ENCODE results near the gene MYLK.

Gene MYLK

GRCh38 chr3:123623346-123623880 lies 260.7 kb downstream of the MYLK start:
- Histone ChIP-seq H3K4me3 (ENCODE audit: low read depth, low read length, poor library complexity, severe bottlenecking) (no peak overlapping the region), H3K9ac (ENCODE audit: low read length) (no peak overlapping the region), H2AFZ (ENCODE audit: low read length) (no peak overlapping the region), H3K36me3 (ENCODE audit: insufficient read depth, low read length) (no peaks in the 10 kb centered on the region; the same call in 1 of the 2 replicates), H3K27ac (ENCODE audit: low read depth, low read length, poor library complexity, severe bottlenecking) (no peak overlapping the region), H3K9me2 (ENCODE audit: low read depth, low read length) (no peaks in the 10 kb centered on the region), H3K27me3 (ENCODE audit: insufficient read depth, low read length) (no peaks in the 10 kb centered on the region; the same call in 1 of the 2 replicates), H3K9me3 (ENCODE audit: low read length) (no peaks in the 10 kb centered on the region), H4K20me1 (ENCODE audit: insufficient read depth, low read length) (no peaks in the 10 kb centered on the region), H3K4me1 (ENCODE audit: insufficient read depth, low read length, severe bottlenecking) (no peaks in the 10 kb centered on the region), H3F3A (ENCODE audit: insufficient read depth, low read length) (no peaks in the 10 kb centered on the region), H3K4me2 (ENCODE audit: low read length) (no peak overlapping the region), H3K79me2 (ENCODE audit: insufficient read depth, low read length) (no peaks in the 10 kb centered on the region)
- no peak for TF ChIP-seq EZH2 (IDR thresholded peaks at IDR 0.05; ENCODE audit: borderline replicate concordance, low read length)

- Histone ChIP-seq H3K9me2 (ENCODE audit: low read depth, low read length) (no peaks in the 10 kb centered on the region), H4K20me1 (ENCODE audit: insufficient read depth, low read length) (no peaks in the 10 kb centered on the region), H3K36me3 (ENCODE audit: insufficient read depth, low read length) (no peaks in the 10 kb centered on the region), H3K9me3 (ENCODE audit: low read length) (no peaks in the 10 kb centered on the region), H2AFZ (ENCODE audit: low read length) (no peak overlapping the region), H3K27ac (ENCODE audit: low read depth, low read length, poor library complexity, severe bottlenecking) (no peak overlapping the region), H3F3A (ENCODE audit: insufficient read depth, low read length) (no peaks in the 10 kb centered on the region), H3K9ac (ENCODE audit: low read length) (no peak overlapping the region), H3K27me3 (ENCODE audit: insufficient read depth, low read length) (no peaks in the 10 kb centered on the region; the same call in 1 of the 2 replicates), H3K4me1 (ENCODE audit: insufficient read depth, low read length, severe bottlenecking) (peaks cover 4% of the 10 kb centered on the region), H3K4me3 (ENCODE audit: low read depth, low read length, poor library complexity, severe bottlenecking) (no peak overlapping the region), H3K79me2 (ENCODE audit: insufficient read depth, low read length) (no peaks in the 10 kb centered on the region), H3K4me2 (ENCODE audit: low read length) (no peak overlapping the region)
- TF ChIP-seq, protein P1, sequence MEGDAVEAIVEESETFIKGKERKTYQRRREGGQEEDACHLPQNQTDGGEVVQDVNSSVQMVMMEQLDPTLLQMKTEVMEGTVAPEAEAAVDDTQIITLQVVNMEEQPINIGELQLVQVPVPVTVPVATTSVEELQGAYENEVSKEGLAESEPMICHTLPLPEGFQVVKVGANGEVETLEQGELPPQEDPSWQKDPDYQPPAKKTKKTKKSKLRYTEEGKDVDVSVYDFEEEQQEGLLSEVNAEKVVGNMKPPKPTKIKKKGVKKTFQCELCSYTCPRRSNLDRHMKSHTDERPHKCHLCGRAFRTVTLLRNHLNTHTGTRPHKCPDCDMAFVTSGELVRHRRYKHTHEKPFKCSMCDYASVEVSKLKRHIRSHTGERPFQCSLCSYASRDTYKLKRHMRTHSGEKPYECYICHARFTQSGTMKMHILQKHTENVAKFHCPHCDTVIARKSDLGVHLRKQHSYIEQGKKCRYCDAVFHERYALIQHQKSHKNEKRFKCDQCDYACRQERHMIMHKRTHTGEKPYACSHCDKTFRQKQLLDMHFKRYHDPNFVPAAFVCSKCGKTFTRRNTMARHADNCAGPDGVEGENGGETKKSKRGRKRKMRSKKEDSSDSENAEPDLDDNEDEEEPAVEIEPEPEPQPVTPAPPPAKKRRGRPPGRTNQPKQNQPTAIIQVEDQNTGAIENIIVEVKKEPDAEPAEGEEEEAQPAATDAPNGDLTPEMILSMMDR (IDR thresholded peaks at IDR 0.05; ENCODE audit: low read length) = no peak
- no peak for TF ChIP-seq EZH2 (IDR thresholded peaks at IDR 0.05; ENCODE audit: borderline replicate concordance, low read length)
Measured at GRCh38 chr3:123622766-123623165, 261.4 kb downstream of the MYLK start.

GRCh38 chr3:123621850-123622189 lies 262.3 kb downstream of the MYLK start:
- Histone ChIP-seq H3K79me2 (ENCODE audit: insufficient read depth, low read length) (no peaks in the 10 kb centered on the region), H3F3A (ENCODE audit: insufficient read depth, low read length) (no peaks in the 10 kb centered on the region), H4K20me1 (ENCODE audit: insufficient read depth, low read length) (no peaks in the 10 kb centered on the region), H3K9ac (ENCODE audit: low read length) (no peak overlapping the region), H3K9me2 (ENCODE audit: low read depth, low read length) (no peaks in the 10 kb centered on the region), H3K4me1 (ENCODE audit: insufficient read depth, low read length, severe bottlenecking) (peaks cover 4% of the 10 kb centered on the region), H3K4me2 (ENCODE audit: low read length) (no peak overlapping the region), H3K36me3 (ENCODE audit: insufficient read depth, low read length) (no peaks in the 10 kb centered on the region), H2AFZ (ENCODE audit: low read length) (no peak overlapping the region), H3K9me3 (ENCODE audit: low read length) (no peaks in the 10 kb centered on the region), H3K27me3 (ENCODE audit: insufficient read depth, low read length) (no peaks in the 10 kb centered on the region; the same call in 1 of the 2 replicates), H3K27ac (ENCODE audit: low read depth, low read length, poor library complexity, severe bottlenecking) (no peak overlapping the region), H3K4me3 (ENCODE audit: low read depth, low read length, poor library complexity, severe bottlenecking) (no peak overlapping the region)
- TF ChIP-seq, protein P1 (IDR thresholded peaks at IDR 0.05; ENCODE audit: low read length) = no peak
- no peak for TF ChIP-seq EZH2 (IDR thresholded peaks at IDR 0.05; ENCODE audit: borderline replicate concordance, low read length)

Measured in OCI-LY1 (cell line).